Upper lobe of left lung (tissue), 4 donors: ENCODE measurements around the gene ASTN1.

Experiments used
- CTCF ChIP-seq, 6 experiments: fragments of 450-650 bp in 4 of 6; fragments of 200-600 bp in 2 of 6; sonication (generic) in 2 of 6; IDR thresholded peaks; one replicate each; pipeline ENCODE4 v1.5.1; 2016 to 2019; ENCODE audit warnings: antibody characterized with exemption in 6 of 6
- EP300 ChIP-seq, 4 donors: sonication (generic); formaldehyde crosslinking; IDR thresholded peaks; one replicate each; pipeline ENCODE4 v1.5.1; 2017; ENCODE audit warnings: antibody characterized with exemption in 4 of 4, control low read depth in 2 of 4
- POLR2A ChIP-seq, 4 donors: fragments of 450-650 bp; IDR thresholded peaks; one replicate each; pipeline ENCODE4 v1.5.1; 2016 to 2017; ENCODE audit warnings: antibody characterized with exemption in 4 of 4, mild to moderate bottlenecking in 2 of 4
- POLR2AphosphoS5 ChIP-seq, 2 donors: sonication (generic); formaldehyde crosslinking; IDR thresholded peaks; one replicate each; pipeline ENCODE4 v1.5.1; 2017; ENCODE audit warnings: antibody characterized with exemption in 2 of 2

- TF ChIP-seq CTCF (IDR thresholded peaks at IDR 0.05) = no peak
- TF ChIP-seq EP300 (IDR thresholded peaks at IDR 0.05) = no peak
- TF ChIP-seq POLR2AphosphoS5 (IDR thresholded peaks at IDR 0.05) = no peak
- no peak for TF ChIP-seq POLR2A (IDR thresholded peaks at IDR 0.05)
These were observed 9.5 kb upstream of the ASTN1 start for GRCh38 chr1:177173976-177174375.
